ENCODE measurements around the gene GFOD2. TPM values are rescaled to one million over a fixed set of nuclear protein-coding genes. Genes with fewer than 3 reads are reported as not detected.
A peak's percentile ranks its signal among the peaks of the same experiment; 100 is the strongest.

GFOD2 gene
- total RNA-seq, 6 experiments from 2014 or later: 19.7 to 39.7 (median 24.6) TPM

GRCh38 chr16:67665598-67665997 is 53.5 kb downstream of the GFOD2 start:
- Histone ChIP-seq H3K4me3 (peak overlapping the region in 1 of 3 donors; percentile 84), H3K27me3 (no peaks in the 10 kb centered on the region), H3K27ac (no peak overlapping the region), H3K36me3 (no peaks in the 10 kb centered on the region), H3K9me3 (no peaks in the 10 kb centered on the region), H3K4me1 (peaks cover 0 to 30% (median 16%) of the 10 kb centered on the region in 4 donors)
- intact Hi-C loops (cut with DNase I): no loop called here
- TF ChIP-seq CTCF (IDR thresholded peaks at IDR 0.05): no peak
- TF ChIP-seq POLR2A (IDR thresholded peaks at IDR 0.05): no peak
- ATAC-seq (no peak), DNase-seq (no peak)
- 69% methylated on average over 5 of the region's 5 CpGs for WGBS (ENCODE audit: insufficient coverage, low coverage, low lambda C conversion rate, missing lambda C conversion rate)

GRCh38 chr16:67664871-67665270 is 54.2 kb downstream of the GFOD2 start:
- no peak for ATAC-seq
- no peak for TF ChIP-seq POLR2A (IDR thresholded peaks at IDR 0.05)
- TF ChIP-seq CTCF (IDR thresholded peaks at IDR 0.05): no peak
- no peak overlapping the region for H3K4me3 ChIP-seq
- intact Hi-C loops (cut with DNase I): no loop called here
- peaks cover 0 to 30% (median 16%) of the 10 kb centered on the region in 4 donors for H3K4me1 ChIP-seq
- H3K36me3 ChIP-seq: no peaks in the 10 kb centered on the region
- no peak overlapping the region for H3K27ac ChIP-seq
- no peak for DNase-seq
- H3K9me3 ChIP-seq: no peaks in the 10 kb centered on the region
- H3K27me3 ChIP-seq: no peaks in the 10 kb centered on the region
- 55% methylated on average over 3 of the region's 7 CpGs for WGBS (ENCODE audit: insufficient coverage, low coverage, low lambda C conversion rate, missing lambda C conversion rate)

GRCh38 chr16:67664258-67664657 is 54.9 kb downstream of the GFOD2 start:
- no peak overlapping the region for H3K27ac ChIP-seq
- H3K4me3 ChIP-seq: no peak overlapping the region
- intact Hi-C loops (cut with DNase I): no loop called here
- DNase-seq: no peak
- 86% methylated on average over 4 of the region's 4 CpGs for WGBS (ENCODE audit: insufficient coverage, low coverage, low lambda C conversion rate, missing lambda C conversion rate)
- ATAC-seq: no peak
- no peaks in the 10 kb centered on the region for H3K9me3 ChIP-seq
- no peak for TF ChIP-seq POLR2A (IDR thresholded peaks at IDR 0.05)
- no peak for TF ChIP-seq CTCF (IDR thresholded peaks at IDR 0.05)
- H3K36me3 ChIP-seq: no peaks in the 10 kb centered on the region
- H3K4me1 ChIP-seq: peaks cover 0 to 35% (median 16%) of the 10 kb centered on the region in 4 donors
- H3K27me3 ChIP-seq: no peaks in the 10 kb centered on the region

- Histone ChIP-seq H3K27ac (no peak overlapping the region), H3K4me1 (peaks cover 0 to 36% (median 16%) of the 10 kb centered on the region in 4 donors), H3K36me3 (no peaks in the 10 kb centered on the region), H3K27me3 (no peaks in the 10 kb centered on the region), H3K9me3 (no peaks in the 10 kb centered on the region), H3K4me3 (no peak overlapping the region)
- no peak for TF ChIP-seq CTCF (IDR thresholded peaks at IDR 0.05)
- TF ChIP-seq POLR2A (IDR thresholded peaks at IDR 0.05): no peak
- no CpG with 5 or more reads among the region's 6 CpGs for WGBS (ENCODE audit: insufficient coverage, low coverage, low lambda C conversion rate, missing lambda C conversion rate)
- DNase-seq: no peak
- no peak for ATAC-seq
- intact Hi-C loops (cut with DNase I): no loop called here
Measured at GRCh38 chr16:67663877-67664222, 55.3 kb downstream of the GFOD2 start.
